ENCODE data around the gene SCMH1.

DNA sequence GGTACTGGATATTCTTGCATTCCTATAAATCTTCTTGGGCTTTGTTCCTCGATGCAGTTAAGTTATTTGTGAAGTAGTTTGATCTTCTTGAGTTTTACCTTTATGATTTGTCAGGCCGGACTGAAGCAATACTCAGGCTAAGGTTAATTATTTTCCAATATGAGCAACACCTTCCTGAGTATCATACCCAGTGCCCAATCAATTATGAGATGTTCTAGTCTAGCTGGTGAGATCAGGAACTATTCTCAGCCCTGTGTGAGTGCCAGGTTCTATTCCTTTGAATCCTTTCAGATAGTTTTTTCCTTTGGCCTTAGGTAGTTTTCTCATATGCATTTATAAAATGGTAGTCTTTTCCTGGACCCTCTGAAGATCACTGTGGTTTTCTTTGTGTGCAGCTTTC is 92.5 kb downstream of the SCMH1 start:
- no peak for TF ChIP-seq MAFK (IDR thresholded peaks at IDR 0.05; ENCODE audit: low read depth, low read length)
- TF ChIP-seq, protein P1, sequence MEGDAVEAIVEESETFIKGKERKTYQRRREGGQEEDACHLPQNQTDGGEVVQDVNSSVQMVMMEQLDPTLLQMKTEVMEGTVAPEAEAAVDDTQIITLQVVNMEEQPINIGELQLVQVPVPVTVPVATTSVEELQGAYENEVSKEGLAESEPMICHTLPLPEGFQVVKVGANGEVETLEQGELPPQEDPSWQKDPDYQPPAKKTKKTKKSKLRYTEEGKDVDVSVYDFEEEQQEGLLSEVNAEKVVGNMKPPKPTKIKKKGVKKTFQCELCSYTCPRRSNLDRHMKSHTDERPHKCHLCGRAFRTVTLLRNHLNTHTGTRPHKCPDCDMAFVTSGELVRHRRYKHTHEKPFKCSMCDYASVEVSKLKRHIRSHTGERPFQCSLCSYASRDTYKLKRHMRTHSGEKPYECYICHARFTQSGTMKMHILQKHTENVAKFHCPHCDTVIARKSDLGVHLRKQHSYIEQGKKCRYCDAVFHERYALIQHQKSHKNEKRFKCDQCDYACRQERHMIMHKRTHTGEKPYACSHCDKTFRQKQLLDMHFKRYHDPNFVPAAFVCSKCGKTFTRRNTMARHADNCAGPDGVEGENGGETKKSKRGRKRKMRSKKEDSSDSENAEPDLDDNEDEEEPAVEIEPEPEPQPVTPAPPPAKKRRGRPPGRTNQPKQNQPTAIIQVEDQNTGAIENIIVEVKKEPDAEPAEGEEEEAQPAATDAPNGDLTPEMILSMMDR (conservative IDR thresholded peaks at IDR 0.05; ENCODE audit: low read depth, low read length): no peak
- TF ChIP-seq POLR2A (IDR thresholded peaks at IDR 0.05; ENCODE audit: low read depth, low read length): no peak
- no peak for TF ChIP-seq CEBPB (IDR thresholded peaks at IDR 0.05; ENCODE audit: low read depth, low read length)
- no peak for TF ChIP-seq RCOR1 (IDR thresholded peaks at IDR 0.05; ENCODE audit: insufficient replicate concordance, low read length)
- no peak for TF ChIP-seq SMC3 (IDR thresholded peaks at IDR 0.05; ENCODE audit: low read depth, low read length)
- no peak for TF ChIP-seq ELK1 (IDR thresholded peaks at IDR 0.05; ENCODE audit: borderline replicate concordance, low read depth, low read length)
- no peak for TF ChIP-seq FOS (IDR thresholded peaks at IDR 0.05; ENCODE audit: low read depth, low read length)
- TF ChIP-seq, protein P2, sequence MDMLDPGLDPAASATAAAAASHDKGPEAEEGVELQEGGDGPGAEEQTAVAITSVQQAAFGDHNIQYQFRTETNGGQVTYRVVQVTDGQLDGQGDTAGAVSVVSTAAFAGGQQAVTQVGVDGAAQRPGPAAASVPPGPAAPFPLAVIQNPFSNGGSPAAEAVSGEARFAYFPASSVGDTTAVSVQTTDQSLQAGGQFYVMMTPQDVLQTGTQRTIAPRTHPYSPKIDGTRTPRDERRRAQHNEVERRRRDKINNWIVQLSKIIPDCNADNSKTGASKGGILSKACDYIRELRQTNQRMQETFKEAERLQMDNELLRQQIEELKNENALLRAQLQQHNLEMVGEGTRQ (IDR thresholded peaks at IDR 0.05; ENCODE audit: low read depth, low read length): no peak
- TF ChIP-seq MXI1 (IDR thresholded peaks at IDR 0.05; ENCODE audit: borderline replicate concordance, low read depth, low read length): no peak
- TF ChIP-seq CHD1 (IDR thresholded peaks at IDR 0.05; ENCODE audit: low read depth, low read length): no peak
- TF ChIP-seq NFE2L2 (IDR thresholded peaks at IDR 0.05; ENCODE audit: low read depth, low read length): no peak
- TF ChIP-seq RAD21 (IDR thresholded peaks at IDR 0.05; ENCODE audit: low read length): no peak

All from IMR-90 (cell line).